DMS114 treated with DMSO at 0.1 percent for 48 hours (cell line): ENCODE data around the gene PTGER3.

Source experiments
- DNase-seq: peaks from one replicate; lab custom pipeline; 2025; ENCODE audit not compliant: unreplicated experiment; lab: John Stamatoyannopoulos, UW

PTGER3 gene

DNA sequence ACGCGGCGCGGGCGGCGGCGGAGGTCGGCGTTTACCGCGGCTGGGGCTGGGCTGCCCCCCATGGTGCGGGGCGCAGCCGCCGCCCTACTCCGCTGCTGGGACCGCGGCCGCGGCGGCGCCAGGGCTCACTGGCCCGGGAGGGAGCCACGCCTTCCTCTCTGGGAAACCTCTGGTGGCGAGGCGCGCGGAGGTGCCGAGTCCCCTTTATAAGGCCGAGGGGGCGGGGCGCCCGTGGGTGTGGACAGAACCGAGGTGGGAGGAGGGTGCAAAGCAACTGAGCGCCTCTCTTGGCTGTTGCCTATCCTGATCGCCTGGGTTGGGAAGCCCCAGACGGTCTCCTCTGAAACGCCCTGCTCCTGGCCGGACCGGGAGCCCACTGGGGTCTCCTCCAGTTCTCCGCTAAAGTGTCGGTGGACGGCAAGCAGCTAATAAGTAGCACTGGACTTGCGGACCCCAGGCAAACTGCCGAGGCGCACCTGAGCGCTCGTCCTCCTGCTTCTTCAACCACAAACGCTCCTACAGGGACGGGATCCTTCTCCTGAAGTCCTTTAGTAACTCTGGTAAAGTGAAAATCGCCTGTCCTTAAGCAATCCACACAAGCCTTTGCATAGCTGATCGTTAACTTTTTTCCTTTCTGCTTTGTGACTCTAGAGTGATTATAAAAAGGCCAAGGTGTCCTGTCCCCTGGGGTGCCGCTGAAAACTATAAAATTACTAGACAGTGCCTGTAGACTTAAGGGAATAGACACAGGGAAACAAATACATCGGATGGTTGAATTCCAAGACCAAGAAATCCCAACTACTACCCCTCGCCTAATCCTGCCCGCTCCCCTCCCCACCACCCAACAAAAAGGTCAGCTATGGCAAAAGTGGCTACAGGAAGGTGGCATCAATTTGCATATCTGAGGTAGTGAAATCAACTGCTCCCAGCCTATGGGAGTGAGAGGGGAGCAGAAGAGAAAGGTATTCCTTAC, at the start of gene PTGER3:
TSS of gene PTGER3 (minus strand) at position 182 of the 973 bp plus-strand sequence. CDS start 239 bp downstream, outside the sequence.
- no peak for DNase-seq

- no peak for DNase-seq
Measured at GRCh38 chr1:71094913-71095312, 47.3 kb upstream of the PTGER3 start.

GRCh38 chr1:71093938-71094337, 46.3 kb upstream of the PTGER3 start:
- DNase-seq = peak; percentile 23

DNA sequence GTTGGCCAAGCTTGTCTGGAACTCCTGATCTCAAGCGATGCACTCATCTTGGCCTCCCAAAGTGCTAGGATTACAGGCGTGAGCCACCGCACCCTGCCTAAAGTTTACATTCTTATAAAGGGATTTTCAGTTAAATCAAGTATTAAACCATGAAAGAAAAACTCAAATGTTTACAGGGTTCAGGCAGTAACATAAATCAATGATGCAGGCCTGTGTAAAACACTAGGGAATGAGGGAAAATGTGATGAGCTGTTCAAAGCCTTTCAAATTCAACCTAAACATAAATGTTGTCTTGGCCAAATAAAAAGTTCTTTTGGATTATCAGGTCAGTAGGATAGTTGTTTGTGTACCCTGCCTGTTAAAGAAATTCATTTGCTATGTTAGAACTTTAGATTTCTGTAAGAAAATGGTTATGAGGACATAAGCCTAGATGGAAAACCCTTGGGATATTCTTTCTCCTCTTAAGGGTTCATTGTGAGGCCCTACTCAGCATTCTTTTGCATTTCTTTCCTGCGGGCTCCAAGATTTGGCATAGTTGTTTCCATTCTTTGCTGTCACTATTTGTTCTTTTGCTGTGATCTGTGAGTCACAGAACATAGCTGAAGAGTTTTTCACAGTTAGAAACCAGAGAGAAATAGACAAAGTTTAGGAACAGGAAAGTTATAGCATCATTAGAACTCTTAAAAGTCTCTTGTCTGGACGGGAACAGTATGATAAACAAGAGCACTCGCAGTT, 42.1 kb upstream of the PTGER3 start:
- DNase-seq = no peak

DNA sequence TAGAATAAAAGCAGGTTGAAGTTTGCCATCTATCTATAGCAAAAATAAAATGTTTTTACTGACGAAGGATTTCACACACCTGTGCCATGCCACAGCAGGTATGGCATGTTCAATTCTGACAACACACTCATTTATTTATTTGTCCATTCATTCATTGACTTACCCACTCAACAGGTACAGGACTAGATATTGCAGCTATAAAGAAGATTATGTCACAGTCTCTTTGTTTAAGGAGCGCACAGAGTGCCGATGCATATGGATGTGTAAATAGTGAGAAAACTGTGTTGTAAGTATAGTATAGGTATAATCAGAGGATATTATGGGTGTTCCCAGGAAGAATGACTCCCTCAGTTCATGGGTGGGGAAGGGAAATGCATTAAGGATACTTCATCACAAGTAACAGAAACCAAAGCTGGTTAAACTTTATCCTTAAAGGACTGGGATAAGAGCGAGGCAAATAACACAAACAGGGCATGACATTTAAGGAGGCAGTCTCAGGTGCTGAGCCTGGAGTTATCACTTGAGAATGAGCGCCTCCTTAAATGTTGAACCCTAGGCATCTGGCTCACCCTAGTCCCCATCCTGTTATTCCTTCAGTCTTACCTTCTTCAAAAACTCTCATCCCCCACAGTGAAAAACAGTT, 41.1 kb upstream of the PTGER3 start:
- DNase-seq = no peak

DNA sequence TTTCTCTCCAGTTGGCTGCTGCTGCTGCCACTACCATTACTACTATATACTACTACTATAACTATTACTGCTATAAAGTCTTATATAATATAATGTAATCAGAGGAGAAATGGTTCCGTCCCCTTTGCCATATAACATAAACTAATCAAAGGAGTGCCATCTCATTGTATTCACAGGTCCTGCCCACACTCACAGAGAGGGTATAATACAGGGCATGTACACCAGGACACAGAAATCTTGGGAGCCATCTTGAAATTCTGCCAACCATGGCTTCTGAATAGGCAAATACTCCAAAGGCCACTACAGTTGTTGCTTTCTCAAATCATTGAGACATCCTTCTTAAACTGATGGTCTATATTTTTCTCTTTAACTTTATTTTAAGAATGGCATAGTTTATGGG, 40.1 kb upstream of the PTGER3 start:
- no peak for DNase-seq

- no peak for DNase-seq
Measured at GRCh38 chr1:71087060-71087459, 39.4 kb upstream of the PTGER3 start.

DNA sequence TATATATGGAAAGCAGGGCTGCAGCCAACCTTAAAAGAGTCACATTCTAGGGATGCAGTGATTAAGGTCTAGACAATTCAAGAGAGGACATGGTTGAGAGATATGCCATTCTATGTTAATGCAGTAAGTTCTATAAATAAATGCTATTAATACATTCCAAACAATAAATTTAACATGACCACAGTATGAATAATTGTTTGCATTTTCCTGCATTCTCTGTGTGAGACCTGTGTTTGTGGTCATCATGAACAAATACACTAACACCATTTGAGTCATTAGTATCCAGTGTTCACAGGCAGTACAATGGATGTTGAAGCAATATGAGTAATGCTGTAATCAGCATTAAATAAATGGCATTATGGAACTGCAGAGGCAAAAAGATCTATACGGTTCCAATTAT, 38.7 kb upstream of the PTGER3 start:
- DNase-seq = no peak

DNA sequence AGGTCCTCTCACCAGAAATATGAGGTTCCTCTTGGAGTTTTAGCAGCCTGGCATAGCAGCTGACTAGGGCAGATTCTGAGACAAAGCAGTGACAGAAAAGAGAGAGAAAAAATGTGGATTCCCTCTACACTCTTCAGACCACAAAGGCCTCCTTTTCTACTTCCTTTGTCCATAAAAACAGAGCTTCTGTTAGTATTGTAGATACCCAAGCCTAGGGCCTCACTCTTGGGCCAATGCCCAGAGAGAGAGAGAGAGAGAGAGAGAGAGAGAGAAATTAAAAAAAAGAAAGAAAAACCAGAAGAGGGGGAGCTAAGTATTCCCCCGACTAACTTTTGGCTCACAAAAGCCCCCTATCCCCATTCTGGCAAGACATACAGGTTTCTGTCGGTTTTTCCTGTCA, 35.7 kb upstream of the PTGER3 start:
- no peak for DNase-seq

GRCh38 chr1:71081697-71082080, 34.1 kb upstream of the PTGER3 start:
- DNase-seq = no peak

GRCh38 chr1:71080739-71081696, 33.4 kb upstream of the PTGER3 start, which contains the start of gene ZRANB2:
ZRANB2 (minus strand) TSS chr1:71081035; CDS start chr1:71080995, 40 bp downstream.
- peak; percentile 97 for DNase-seq

DNA sequence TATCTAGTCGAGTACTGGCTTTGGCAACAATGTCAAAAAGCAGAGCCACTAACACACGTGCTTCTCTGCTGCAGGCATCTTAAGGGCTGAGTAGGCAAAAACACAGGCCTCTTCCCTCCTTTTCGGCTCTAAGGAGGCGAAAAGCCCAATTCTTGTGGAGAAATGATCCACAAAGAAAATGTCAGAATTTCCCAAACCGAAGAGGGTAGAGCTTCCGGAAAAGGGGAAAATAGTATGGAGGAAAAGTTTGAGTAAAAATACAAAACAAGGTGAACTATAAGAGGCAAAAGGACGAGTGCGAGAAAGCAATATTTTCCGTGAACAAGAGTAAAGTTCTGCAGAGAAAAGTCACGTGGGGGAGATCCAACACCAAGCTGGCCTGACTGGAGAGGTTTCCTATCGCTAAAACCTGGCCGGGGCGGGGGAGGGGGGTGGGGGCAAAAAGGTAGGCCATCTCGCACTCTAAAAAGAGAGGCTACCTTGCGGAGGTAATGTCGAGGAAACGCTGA, 32.7 kb upstream of the PTGER3 start:
- DNase-seq = peak; percentile 20

DNA sequence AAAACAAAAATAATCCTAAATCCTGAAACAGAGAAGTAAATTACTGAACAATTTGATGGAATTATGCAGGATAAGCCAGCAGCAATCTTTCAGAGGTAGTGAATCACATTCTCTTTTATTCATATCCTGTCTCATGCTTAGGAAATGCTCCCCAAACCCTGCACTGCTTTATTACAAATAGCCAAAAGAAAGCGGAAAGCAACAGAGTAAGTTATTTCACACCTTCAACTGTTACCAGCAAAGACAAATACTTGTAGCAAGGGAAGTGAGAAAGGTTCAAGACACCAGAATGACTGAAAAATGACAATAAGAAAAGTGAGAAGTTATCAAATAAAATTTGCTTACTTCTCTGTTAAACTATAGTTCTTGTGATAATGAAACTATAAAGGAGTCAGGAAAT, 27.1 kb upstream of the PTGER3 start:
- DNase-seq = no peak

DNA sequence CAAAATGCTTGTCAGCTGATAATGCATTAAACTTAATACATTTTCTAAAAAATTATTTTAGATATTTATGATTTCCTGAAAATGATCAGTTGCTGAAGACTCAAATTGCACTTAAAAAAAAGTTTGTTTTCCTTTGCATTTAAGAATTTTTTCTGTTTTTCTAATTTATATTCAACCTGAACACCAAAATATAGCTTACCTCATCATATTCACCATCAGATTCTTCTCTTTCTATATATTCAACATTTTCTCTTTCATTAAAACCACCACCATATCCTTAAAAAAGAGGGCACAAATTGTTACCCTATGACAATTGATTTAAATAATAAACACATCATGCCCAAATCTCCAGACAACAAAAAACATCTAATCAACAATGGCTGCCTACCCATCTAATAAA, 24.7 kb upstream of the PTGER3 start:
- DNase-seq = no peak

- DNase-seq = no peak
Measured at GRCh38 chr1:71071720-71072119, 24.1 kb upstream of the PTGER3 start.

GRCh38 chr1:71068325-71069240, 21.0 kb upstream of the PTGER3 start:
- no peak for DNase-seq

DNA sequence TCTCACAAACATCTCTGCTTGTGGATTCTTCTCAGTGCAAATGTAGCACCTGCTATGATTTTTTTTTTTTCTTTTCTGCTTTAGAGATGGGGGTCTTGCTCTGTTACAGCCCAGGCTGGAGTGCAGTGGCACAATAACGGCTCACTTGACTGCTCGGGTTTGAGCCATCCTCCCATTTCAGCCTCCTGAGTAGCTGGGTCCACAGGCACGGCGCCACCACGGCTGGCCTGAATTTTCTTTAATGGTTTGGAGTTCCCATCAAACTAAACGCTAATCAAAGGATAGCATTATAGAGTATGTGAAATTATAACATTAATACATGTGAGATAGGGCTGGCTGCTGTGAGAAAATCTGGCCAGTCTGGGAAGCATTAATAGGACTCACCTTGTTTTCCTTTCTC, 7.2 kb upstream of the PTGER3 start:
- no peak for DNase-seq

GRCh38 chr1:71054281-71054731, 6.7 kb upstream of the PTGER3 start:
- no peak for DNase-seq

- DNase-seq = no peak
Measured at GRCh38 chr1:71053758-71054157, 6.1 kb upstream of the PTGER3 start.
